Ureter (tissue), 1 donor: ENCODE results near the gene SMIM35. TPM values are rescaled to one million over a fixed set of nuclear protein-coding genes. Genes with fewer than 3 reads are reported as not detected.
A peak's percentile ranks its signal among the peaks of the same experiment; 100 is the strongest.

Experiments used
- DNase-seq: peaks from one replicate; pipeline ENCODE4 v3.0.0-alpha.2; 2020; ENCODE audit warnings: low spot score
- total RNA-seq: library from RNA; stranded (reverse); gene quantifications from one replicate; pipeline ENCODE4 v1.2.4, GENCODE V29; 2023
- donor health status: DM: yes; HTN: yes; CAD: no.

Gene SMIM35
- total RNA-seq, 1 donor from 2014 or later: 0.13 TPM

- DNase-seq: no peak
These were observed 22.5 kb upstream of the SMIM35 start for GRCh38 chr11:118109231-118109630.

GRCh38 chr11:118108513-118108912 is 21.8 kb upstream of the SMIM35 start:
- DNase-seq: no peak

GRCh38 chr11:118106789-118107335 is 20.1 kb upstream of the SMIM35 start:
- no peak for DNase-seq

- DNase-seq: no peak
These were observed 19.0 kb upstream of the SMIM35 start for GRCh38 chr11:118105657-118106305.

- DNase-seq: no peak
These were observed 17.7 kb upstream of the SMIM35 start for GRCh38 chr11:118104491-118104890.

GRCh38 chr11:118102721-118103261 is 16.0 kb upstream of the SMIM35 start:
- no peak for DNase-seq

GRCh38 chr11:118100691-118101232 is 14.0 kb upstream of the SMIM35 start:
- DNase-seq: no peak

- DNase-seq: no peak
These were observed 13.2 kb upstream of the SMIM35 start for GRCh38 chr11:118099838-118100556.

- no peak for DNase-seq
These were observed 12.5 kb upstream of the SMIM35 start for GRCh38 chr11:118098996-118099837.

GRCh38 chr11:118095967-118096367 is 9.2 kb upstream of the SMIM35 start:
- DNase-seq: no peak

- no peak for DNase-seq
These were observed 8.7 kb upstream of the SMIM35 start for GRCh38 chr11:118095493-118095892.

GRCh38 chr11:118092907-118093571 is 6.3 kb upstream of the SMIM35 start:
- peak; percentile 67 for DNase-seq

GRCh38 chr11:118091690-118092089 is 4.9 kb upstream of the SMIM35 start:
- DNase-seq: no peak

GRCh38 chr11:118090545-118091162 is 3.9 kb upstream of the SMIM35 start:
- DNase-seq: no peak

- peak; percentile 86 for DNase-seq
These were observed 1.8 kb upstream of the SMIM35 start for GRCh38 chr11:118088531-118088930.

- no peak for DNase-seq
These were observed 1.2 kb upstream of the SMIM35 start for GRCh38 chr11:118087931-118088330.

GRCh38 chr11:118084656-118085055 is 2.1 kb downstream of the SMIM35 start:
- no peak for DNase-seq

GRCh38 chr11:118084247-118084646 is 2.5 kb downstream of the SMIM35 start:
- DNase-seq: no peak

- DNase-seq: no peak
These were observed 3.7 kb downstream of the SMIM35 start for GRCh38 chr11:118082880-118083552.
